HG02623 (cell line): ENCODE data around the gene C1orf115.
"Not testable (repeated sequence)": the region's sequence is repeated elsewhere in the genome, so short reads cannot be mapped to it uniquely, and the experiment has no call there.

Source experiments
- ATAC-seq: cut with Tn5 transposase; IDR thresholded peaks from one replicate; pipeline ENCODE4 v1.9.1; 2021; ENCODE audit warnings: moderate library complexity; ENCODE audit not compliant: unreplicated experiment

The C1orf115 gene, protein sequence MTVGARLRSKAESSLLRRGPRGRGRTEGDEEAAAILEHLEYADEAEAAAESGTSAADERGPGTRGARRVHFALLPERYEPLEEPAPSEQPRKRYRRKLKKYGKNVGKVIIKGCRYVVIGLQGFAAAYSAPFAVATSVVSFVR

DNA sequence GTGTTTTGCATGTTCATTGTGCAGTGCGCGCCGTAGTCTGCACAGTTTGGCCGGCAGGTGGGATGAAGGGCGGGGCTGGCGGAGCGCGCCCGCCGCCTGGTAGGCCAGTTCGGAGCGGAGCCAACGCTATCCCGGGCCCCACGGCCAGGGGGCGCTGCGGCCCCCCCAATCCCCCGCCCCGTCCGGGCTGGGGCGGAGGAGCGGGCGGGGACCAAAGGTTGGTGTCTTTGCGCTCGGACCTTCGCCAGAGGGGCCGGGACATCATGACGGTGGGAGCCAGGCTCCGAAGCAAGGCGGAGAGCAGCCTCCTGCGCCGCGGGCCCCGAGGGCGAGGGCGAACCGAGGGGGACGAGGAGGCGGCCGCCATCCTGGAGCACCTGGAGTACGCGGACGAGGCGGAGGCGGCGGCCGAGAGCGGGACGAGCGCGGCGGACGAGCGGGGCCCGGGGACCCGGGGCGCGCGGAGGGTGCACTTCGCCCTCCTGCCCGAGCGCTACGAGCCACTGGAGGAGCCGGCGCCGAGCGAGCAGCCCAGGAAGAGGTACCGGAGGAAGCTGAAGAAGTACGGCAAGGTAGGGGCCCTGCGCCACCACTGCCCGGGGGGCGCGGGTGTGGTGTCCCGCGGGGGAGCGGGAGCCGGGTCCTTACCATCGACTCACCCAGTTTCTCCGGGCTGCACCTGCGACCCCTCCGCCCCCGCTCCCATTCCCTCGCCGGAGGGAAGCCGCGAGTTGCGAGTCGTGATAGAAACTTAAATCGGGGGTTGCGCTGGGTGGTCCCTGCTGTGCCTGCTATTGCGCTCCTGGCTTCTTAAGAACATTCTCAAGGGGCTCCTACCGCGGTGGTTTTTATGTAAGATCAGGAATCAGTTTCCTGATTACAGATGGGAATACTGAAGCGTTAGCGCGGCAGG lies at the start of gene C1orf115:
Gene C1orf115, plus strand, starts transcription at position 224 of the 913 bp plus-strand sequence. Its CDS starts 40 bp downstream, at position 264.
- ATAC-seq, result peak; percentile 93

DNA sequence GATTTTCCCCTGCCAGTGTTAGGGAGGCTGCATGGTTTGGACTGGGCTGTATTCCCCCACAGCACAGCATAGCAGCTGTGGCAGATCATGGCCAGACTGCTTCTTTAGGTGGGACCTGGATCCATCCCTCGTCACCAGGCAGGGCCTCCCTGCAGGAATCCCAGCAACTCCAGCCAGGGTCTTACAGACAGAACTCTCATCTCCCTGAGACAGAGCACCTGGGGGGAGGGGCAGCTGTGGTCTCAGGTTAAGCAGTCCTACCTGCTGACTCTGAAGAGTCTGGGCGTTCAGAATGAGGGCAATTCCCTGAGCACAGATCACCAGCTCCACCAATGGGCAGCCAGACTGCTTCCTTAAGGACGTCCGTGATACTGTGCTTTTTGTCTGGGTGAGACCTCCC lies 47.9 kb upstream of the C1orf115 start:
- no peak for ATAC-seq

DNA sequence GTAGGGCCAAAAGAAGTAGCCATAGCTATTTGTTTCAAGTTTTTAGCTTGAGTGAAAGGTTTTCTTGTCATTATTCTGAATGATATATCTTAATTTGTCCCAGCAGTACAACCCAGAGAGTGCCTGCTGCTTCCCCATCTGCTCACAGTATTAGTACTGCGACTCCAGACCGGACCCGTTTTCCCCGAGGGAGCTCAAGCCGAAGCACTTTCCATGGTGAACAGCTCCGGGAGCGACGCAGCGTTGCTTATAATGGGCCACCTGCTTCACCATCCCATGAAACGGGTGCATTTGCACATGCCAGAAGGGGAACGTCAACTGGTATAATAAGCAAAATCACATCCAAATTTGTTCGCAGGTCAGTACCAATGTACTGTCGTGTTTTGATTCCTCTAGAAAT lies 37.2 kb upstream of the C1orf115 start:
- ATAC-seq, result no peak

GRCh38 chr1:220655509-220655908 lies 34.7 kb upstream of the C1orf115 start:
- peak; percentile 91 for ATAC-seq

DNA sequence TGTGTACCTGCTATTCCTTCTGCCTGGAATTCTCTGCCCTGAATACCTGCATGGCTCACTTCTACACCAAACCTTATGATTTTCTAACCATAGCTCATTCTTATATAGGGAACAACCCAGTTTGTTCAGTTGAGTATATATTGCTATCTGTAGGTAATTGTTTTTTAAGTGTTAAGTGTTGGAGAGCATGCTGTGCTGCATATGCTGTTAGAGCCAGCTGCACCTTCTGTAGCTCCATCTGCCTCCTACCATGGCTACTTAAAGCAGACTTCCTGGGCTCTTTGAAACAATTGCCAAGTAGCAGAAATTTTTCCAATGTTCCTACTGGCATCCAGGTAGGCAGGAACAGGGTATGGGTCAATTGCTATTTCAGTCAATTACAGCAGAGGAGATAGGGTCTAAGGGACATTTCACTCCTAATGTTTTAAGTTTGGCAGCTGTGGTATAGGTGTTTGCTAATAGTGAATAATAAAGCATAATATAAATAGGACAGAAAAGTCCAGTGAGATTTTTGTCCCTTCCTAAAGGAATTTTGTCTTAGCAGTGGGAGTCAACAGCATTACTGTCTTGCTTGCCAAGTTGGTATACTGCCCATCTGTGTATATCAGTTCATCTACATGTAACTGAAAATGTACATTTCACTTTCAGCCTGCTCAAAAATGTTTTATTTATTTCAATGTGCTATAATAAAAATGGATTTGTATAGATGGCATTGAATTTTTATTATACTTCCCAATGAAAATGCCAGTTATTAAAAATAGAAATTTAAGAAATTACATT lies 34.0 kb upstream of the C1orf115 start:
- ATAC-seq, result peak; percentile 19

GRCh38 chr1:220666349-220666748 lies 23.8 kb upstream of the C1orf115 start:
- ATAC-seq, result no peak

GRCh38 chr1:220669005-220669404 lies 21.2 kb upstream of the C1orf115 start:
- ATAC-seq, result no peak

DNA sequence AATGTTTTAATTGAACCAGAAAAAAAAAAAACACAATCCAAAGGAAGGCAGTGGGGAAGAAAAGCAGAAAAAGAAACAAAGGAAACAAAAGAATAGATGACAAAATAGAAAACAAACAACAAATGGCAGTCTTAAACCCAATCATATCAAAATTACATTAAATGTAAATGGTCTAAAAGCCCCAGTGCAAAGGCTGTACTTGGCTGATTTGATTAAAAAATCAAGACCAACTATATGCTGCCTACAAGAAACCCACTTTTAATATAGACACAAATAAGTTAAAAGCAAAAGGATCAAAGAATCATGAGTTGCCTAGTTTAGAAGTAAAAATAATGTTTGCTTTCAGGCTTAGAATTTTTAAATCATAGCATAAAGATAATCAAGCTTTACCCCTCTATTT lies 19.8 kb upstream of the C1orf115 start:
- no peak for ATAC-seq

DNA sequence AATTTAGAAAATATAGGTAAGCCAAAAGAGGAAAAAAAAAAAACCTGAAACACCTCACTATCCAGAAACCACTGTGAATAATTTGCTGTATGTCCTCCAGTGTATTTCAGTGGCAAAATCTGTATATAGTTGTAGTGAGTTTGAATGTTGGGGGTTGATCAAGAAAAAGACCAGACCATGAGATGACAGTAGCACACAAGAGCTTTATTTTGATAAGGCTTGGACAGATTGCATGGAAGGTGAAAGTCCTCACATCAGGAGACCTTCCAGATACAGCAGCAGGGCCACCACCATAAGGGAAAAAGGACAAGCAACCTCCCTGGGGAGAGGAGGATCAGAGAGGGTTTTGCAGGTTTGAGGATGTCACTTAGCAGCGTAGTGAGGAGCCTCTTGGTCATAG lies 16.2 kb upstream of the C1orf115 start:
- ATAC-seq, result no peak

- no peak for ATAC-seq
Measured at GRCh38 chr1:220677251-220677650, 12.9 kb upstream of the C1orf115 start.

GRCh38 chr1:220680085-220680687 lies 10.0 kb upstream of the C1orf115 start:
- peak; percentile 91 for ATAC-seq

GRCh38 chr1:220681220-220681880 lies 8.8 kb upstream of the C1orf115 start:
- no peak for ATAC-seq

DNA sequence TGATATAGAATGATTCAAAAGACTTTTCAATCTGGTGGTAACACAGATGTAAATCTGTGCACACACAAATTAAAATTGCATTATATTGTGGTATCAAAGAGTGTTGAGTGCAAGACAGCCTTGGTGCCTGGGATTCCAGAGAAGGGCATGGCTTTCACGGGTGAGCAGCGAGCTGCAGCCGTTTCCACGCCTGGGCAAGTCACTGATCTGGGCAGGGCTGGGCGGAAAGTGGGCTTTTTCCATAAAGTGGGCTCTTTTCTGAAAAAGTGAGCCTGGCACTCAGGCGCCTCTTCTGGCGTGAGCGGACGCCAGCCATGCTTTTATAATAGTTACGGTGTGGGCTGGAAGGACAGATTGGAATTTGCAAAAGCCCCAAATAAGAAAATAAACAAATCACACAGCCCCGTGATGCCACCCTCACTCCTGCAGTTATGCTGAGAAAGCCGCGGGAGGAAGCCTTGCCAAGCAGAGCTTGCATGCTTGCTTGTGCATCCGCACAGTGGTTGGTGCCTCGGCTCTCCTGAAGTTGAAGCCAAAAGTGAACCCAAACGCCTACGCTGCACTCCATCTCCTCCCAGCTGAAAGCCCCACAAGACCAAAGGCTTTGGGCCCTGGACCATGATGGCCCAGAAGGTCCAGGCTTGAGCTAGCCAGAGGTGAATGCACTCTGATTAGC lies 7.1 kb upstream of the C1orf115 start:
- no peak for ATAC-seq

DNA sequence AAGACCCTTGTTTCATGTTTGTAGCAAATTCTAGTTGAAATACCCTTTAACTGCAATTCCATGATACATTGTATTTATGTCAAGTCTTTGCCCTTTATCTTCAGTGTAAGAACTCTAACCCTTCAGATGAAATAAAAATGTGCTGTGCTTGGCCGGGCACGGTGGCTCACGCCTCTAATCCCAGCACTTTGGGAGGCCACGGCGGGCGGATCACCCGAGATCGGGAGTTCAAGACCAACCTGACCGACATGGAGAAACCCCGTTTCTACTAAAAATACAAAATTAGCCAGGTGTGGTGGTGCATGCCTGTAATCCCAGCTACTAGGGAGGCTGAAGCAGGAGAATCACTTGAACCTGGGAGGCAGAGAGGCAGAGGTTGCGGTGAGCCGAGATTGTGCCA lies 6.4 kb upstream of the C1orf115 start:
- ATAC-seq, result not testable (repeated sequence)

DNA sequence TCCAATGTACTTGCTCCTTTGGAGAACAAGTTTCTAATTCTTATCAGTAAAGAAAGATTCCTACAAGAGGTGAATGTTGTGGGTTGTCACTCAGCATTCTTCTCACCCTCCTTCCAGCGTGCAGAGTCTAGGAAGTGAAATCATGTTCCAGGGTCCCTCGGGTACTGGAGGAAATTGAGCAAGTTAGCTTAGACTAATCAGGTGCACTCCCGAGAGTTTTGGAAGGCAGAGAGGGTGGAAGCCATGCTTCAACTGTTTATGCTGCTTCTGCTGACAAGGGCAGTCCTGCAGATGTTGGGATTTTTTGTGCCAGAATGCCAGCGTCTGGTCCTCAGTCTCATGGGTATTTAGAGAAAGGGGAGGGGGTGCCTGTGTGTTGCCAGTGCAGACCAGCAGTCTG lies 5.3 kb upstream of the C1orf115 start:
- ATAC-seq, result no peak

DNA sequence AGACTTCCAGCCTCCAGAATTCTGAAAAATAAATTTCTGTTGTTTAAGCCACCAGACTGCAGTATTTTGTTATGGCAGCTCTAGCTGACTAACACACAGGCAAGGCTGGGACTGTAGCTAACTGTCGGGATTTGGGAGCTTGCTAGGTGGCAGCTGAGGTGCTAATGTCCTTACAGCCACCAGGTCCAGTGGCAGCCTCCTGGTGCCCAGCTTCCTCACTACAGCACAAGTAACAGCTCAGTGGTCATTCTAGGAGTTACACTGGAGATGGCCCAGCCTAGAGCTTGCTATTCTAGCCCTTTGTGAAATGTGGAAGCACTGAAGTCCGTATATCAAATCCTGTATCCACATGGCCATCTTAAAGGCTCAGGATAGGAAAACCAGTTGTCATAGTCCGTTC lies 4.3 kb upstream of the C1orf115 start:
- ATAC-seq, result no peak

DNA sequence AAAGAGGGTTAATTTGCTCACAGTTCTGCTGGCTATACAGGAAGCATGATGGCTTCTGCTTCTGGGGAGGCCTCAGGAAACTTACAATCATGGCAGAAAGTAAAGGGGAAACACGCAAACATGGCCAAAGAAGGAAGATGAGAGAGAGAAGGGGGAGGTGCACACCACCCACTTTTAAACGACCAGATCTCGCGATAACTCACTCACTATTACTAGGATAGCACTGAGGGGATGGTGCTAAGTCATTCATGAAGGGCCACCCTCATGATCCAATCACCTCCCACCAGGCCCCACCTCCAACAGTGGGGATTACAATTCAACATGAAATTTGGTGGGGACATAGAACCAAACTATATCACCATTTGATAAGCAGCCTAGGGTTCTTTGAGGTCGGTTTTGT lies 2.4 kb upstream of the C1orf115 start:
- ATAC-seq, result no peak

DNA sequence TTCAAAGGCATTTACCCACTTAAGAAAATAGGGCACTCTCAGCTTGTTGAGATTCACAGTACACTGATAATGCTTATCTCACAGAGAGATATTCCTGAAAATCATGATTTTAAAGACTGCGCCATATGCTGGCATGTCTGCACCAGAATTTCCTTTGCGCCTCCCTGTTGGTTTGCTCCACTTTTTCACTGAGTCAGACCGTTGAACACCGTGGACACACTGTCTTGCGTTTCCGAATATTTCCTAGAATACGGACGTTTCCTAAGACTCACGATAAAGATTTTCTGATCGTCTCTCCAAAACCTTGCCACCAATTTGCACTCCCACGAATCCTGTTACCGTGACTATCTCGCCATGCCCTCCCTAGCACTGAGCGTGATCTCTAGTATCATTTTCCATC lies 497 bp upstream of the C1orf115 start:
- no peak for ATAC-seq

GRCh38 chr1:220691053-220691684 lies 1.0 kb downstream of the C1orf115 start:
- ATAC-seq, result no peak
